HG02885 (cell line): ENCODE results near the gene NXN.
A peak's percentile ranks its signal among the peaks of the same experiment; 100 is the strongest.

Experiments used
- ATAC-seq: cut with Tn5 transposase; IDR thresholded peaks from one replicate; pipeline ENCODE4 v1.9.1; 2021; ENCODE audit warnings: mild to moderate bottlenecking; ENCODE audit not compliant: unreplicated experiment, poor library complexity

NXN gene

GRCh38 chr17:979539-980405 is at the start of gene NXN:
TSS of gene NXN (minus strand) at chr17:979776.
- ATAC-seq, result peak; percentile 78

GRCh38 chr17:1027044-1027443 is 47.5 kb upstream of the NXN start:
- no peak for ATAC-seq

- no peak for ATAC-seq
Measured at GRCh38 chr17:1026599-1026975, 47.0 kb upstream of the NXN start.

DNA sequence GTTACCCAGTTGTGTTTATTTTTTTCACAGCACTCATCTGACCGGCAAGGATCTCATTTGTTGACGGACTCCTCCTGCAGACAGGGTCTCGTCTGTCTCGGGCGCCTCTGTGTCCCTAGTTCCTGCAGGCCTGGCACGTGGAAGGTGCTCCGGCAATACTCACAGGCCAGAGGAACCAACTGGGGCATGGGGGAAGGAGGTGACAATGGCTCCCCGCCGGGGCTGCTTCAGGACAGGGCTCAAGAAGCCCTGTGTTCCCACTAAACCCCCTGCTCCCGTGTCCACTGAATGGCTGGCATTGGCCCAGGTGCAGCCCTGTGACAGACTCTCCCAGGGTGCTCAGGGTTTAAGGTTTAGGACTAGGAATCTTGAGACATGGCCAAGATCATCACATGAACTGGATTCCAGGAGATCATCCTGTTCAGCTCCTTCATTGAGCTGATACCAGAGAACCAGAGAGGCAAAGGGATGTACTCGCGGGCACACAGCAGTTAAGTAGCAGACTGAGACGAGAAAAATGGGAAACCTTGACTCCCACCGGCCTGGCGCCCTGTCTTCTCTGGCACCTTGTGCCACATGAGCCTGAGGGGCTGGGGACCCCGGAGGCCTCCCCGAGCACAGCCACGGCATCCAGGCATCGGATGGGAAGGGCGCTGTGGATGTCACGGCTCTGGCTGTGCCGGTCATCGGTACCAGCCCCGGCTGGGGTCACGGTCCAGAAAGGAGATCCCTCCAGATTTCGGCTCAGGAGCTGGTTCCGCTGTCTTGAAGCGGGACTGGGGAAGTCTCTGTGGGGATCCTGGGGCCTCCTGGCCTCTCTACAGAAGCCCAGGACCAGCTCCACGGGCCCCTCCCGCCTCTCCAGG is 46.4 kb upstream of the NXN start:
- no peak for ATAC-seq

- ATAC-seq, result no peak
Measured at GRCh38 chr17:1024076-1024475, 44.5 kb upstream of the NXN start.

DNA sequence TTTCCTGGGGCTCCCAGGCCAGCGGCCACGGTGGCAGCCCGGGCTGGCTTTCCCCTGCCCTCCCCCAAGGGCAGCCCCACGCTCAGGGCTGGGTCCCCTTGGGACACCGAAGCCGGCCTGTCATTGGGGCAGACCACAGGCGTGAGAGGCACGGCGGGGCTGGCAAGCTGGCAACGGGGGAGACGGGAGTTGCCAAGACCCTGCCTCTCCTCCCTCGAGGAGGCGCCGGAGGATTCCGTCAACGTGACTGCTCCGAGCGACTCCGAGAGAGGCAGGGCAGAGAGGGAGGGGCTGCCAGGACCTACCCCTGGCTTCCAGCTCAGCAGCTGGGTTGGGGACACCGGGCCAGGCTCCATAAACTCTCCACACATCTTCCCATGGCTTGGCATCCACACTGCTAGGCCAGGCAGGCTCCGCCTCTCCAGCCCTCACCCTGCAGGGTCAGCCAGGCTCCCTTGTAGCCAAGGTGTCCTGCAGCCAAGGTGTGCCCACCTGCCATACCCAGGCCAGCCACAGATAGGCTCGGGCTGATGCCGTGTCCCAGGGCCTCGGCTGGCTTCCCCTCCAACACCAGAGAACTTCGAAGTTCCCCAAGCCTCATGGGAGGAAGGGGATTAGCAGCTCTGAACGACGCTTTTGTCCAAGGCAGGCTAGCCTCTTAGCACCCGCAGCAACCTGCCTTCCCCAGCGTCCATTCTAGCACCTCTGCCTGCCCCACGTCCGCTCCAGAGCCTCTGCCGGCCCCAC is 42.9 kb upstream of the NXN start:
- ATAC-seq, result no peak

- ATAC-seq, result no peak
Measured at GRCh38 chr17:1021147-1021546, 41.6 kb upstream of the NXN start.

DNA sequence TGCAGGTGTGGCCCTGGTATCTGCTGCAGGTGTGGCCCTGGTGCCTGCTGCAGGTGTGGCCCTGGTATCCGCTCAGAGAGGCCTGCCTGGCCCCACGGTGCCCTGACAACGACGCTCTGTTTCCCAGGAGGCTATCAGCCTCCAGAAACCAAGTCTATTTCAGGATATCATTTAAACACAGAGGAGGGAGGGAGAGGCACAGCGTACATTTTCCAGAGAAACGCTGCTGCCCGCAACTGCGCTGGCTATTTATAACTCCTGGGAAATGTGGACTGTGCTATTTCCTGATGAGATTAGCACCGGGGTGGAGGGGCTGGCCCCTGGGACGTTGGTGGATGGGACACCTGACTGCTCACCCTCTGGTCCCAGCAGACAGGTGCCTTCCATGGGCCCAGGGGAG is 39.9 kb upstream of the NXN start:
- no peak for ATAC-seq

DNA sequence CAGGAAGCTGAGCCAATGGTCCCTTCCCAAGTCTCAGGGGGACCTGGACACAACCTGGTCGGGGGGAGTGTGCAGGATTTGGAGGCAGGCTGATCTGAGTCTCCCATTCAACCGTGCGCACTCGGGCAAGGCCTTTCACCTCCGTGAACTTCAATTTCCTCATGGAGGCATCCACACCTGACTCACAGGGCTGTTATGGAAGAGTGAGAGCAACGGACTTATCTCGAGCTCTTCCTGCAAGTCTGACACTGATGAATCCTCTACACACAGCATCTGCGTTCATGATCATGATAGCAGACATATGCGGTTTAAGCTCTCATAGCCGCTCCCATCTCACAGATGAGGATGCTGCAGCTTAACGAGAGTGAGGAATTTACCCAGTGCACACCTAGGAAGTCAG is 39.0 kb upstream of the NXN start:
- no peak for ATAC-seq

DNA sequence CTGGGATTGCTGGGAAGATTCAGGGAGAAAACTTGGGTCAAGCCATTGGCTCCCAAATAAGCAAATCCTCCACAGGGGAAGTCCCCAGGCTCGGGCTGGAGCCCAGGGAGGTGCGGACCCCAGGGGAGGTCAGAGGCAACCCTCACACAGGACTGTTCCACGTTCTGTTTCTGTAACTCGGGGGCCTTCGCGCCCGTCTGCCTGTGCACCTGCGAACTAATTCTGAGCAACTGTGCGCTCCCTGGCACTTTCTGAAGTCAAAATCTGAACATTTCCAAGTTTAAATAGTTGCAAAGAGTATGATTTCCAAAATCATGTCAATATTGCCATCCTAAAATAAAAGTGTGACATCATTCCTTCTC is 34.1 kb upstream of the NXN start:
- ATAC-seq, result no peak

- ATAC-seq, result no peak
Measured at GRCh38 chr17:1012823-1013728, 33.5 kb upstream of the NXN start.

- no peak for ATAC-seq
Measured at GRCh38 chr17:1011760-1012735, 32.5 kb upstream of the NXN start.

- ATAC-seq, result no peak
Measured at GRCh38 chr17:1011138-1011537, 31.6 kb upstream of the NXN start.

DNA sequence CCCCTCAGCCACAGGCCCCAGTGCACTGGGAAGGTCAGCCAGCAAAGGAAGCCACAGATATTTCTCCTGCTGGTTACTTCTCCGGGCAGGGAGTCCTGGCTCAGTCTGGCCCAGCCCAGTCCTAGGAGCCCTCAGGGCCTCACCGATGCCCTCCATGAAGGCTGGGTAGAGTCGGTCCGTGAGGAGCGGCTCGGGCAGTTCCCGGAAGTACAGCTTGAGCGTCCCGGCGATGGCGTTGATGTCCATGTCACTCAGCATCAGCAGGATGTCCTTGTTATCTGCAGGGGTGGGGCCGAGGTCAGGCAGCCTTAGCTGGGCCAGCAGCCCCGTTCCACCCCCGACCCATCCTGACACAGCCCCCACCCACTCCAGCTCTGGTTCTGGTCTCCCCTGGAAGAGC is 31.0 kb upstream of the NXN start:
- no peak for ATAC-seq

- ATAC-seq, result no peak
Measured at GRCh38 chr17:1010086-1010450, 30.5 kb upstream of the NXN start.

- no peak for ATAC-seq
Measured at GRCh38 chr17:1009229-1010085, 29.9 kb upstream of the NXN start.

GRCh38 chr17:1008008-1008761 is 28.6 kb upstream of the NXN start:
- ATAC-seq, result no peak
